OCI-LY7 (cell line): ENCODE data around the gene CPHXL. TPM values are rescaled to one million over a fixed set of nuclear protein-coding genes. Genes with fewer than 3 reads are reported as not detected.

Experiments
- BruUV-seq: library from RNA; stranded (reverse); fragments of 400-500 nt; replicated peaks from 2 replicates; lab custom pipeline; 2021; lab: Mats Ljungman, UMichigan
- CTCF ChIA-PET: fragments of 300-600 bp; sonication (Branson Sonifier 250); formaldehyde crosslinking; loops from one replicate; lab custom pipeline; 2022; ENCODE audit warnings: antibody characterized with exemption; ENCODE audit not compliant: unreplicated experiment; lab: Charles Lee
- POLR2A ChIA-PET: fragments of 300-600 bp; sonication (Branson Sonifier 250); formaldehyde crosslinking; loops from one replicate; lab custom pipeline; 2022; ENCODE audit warnings: antibody characterized with exemption; lab: Charles Lee
- DNase-seq: peaks from one replicate; pipeline ENCODE4 v3.0.0-alpha.2; 2015; ENCODE audit warnings: low spot score
- H2AFZ ChIP-seq: fragments of 200-600 bp; sonication (generic), shearing (Covaris generic); 2 replicates; pipeline ENCODE4 v1.6.1; 2014; ENCODE audit warnings: mild to moderate bottlenecking, antibody characterized with exemption, low read length, moderate library complexity
- H3K27ac ChIP-seq: fragments of 200-600 bp; sonication (generic); 2 replicates; pipeline ENCODE4 v1.5.1; 2014; ENCODE audit warnings: mixed run types, low read depth, mild to moderate bottlenecking, moderate library complexity, low read length, inconsistent platforms; ENCODE audit not compliant: poor library complexity, severe bottlenecking
- H3K36me3 ChIP-seq: fragments of 200-600 bp; sonication (generic); 2 replicates; pipeline ENCODE4 v1.6.1; 2014; ENCODE audit warnings: mild to moderate bottlenecking, antibody characterized with exemption, low read length, moderate library complexity, mixed read lengths; ENCODE audit not compliant: insufficient read depth
- H3K4me1 ChIP-seq: fragments of 200-600 bp; sonication (generic); 2 replicates; pipeline ENCODE4 v1.5.1; 2014; ENCODE audit warnings: mild to moderate bottlenecking, low read length; ENCODE audit not compliant: insufficient read depth, poor library complexity, severe bottlenecking
- H3K4me2 ChIP-seq: fragments of 200-600 bp; sonication (generic); 2 replicates; pipeline ENCODE4 v1.6.1; 2014; ENCODE audit warnings: mild to moderate bottlenecking, low read length
- H3K4me3 ChIP-seq: fragments of 200-600 bp; sonication (generic); 2 replicates; pipeline ENCODE4 v1.5.1; 2014; ENCODE audit warnings: mild to moderate bottlenecking, low read depth, low read length; ENCODE audit not compliant: poor library complexity, severe bottlenecking
- H3K79me2 ChIP-seq: fragments of 200-600 bp; sonication (generic); 2 replicates; pipeline ENCODE4 v1.6.1; 2016; ENCODE audit warnings: low read depth, mild to moderate bottlenecking, low read length, moderate library complexity, mixed read lengths; ENCODE audit not compliant: insufficient read depth
- H3K9me2 ChIP-seq: fragments of 200-600 bp; sonication (generic); 2 replicates; pipeline ENCODE4 v1.6.1; 2016; ENCODE audit warnings: mild to moderate bottlenecking, low read length, mixed read lengths; ENCODE audit not compliant: insufficient read depth
- H3K9me3 ChIP-seq: fragments of 200-600 bp; sonication (generic); 2 replicates; pipeline ENCODE4 v1.6.1; 2014; ENCODE audit warnings: mild to moderate bottlenecking, mixed run types, low read length, mixed read lengths
- H4K20me1 ChIP-seq: fragments of 200-600 bp; sonication (generic); 2 replicates; pipeline ENCODE4 v1.6.1; 2014; ENCODE audit warnings: mild to moderate bottlenecking, antibody characterized with exemption, low read length, moderate library complexity, mixed read lengths; ENCODE audit not compliant: insufficient read depth
- CTCF ChIP-seq: fragments of 200-600 bp; sonication (generic); conservative IDR thresholded peaks from 2 replicates; pipeline ENCODE4 v1.5.1; 2014; ENCODE audit warnings: mild to moderate bottlenecking, antibody characterized with exemption, low read length, moderate library complexity, mixed read lengths
- EZH2phosphoT487 ChIP-seq: fragments of 200-600 bp; sonication (generic); IDR thresholded peaks from 2 replicates; pipeline ENCODE4 v1.6.1; 2018; ENCODE audit warnings: low read depth, borderline replicate concordance, mild to moderate bottlenecking, mixed run types, antibody characterized with exemption, low read length, moderate library complexity, mixed read lengths
- intact Hi-C: fragments of 100-400 bp; cut with micrococcal nuclease; formaldehyde crosslinking; loops from one replicate; pipeline ENCODE4 v1.10.0; 2022; ENCODE audit not compliant: unreplicated experiment
- total RNA-seq, 2 experiments: library from RNA; depleted of rRNA in 1 of 2; stranded (reverse); fragments of >200 nt in 1 of 2; shearing (Covaris generic) in 1 of 2; gene quantifications; 2 replicates each; pipeline ENCODE4 v1.2.3, GENCODE V29; 2014 to 2022

Gene CPHXL
- total RNA-seq, 2 experiments from 2014 or later = not detected

- Histone ChIP-seq H3K9me3 (no peaks in the 10 kb centered on the region), H3K36me3 (no peaks in the 10 kb centered on the region), H4K20me1 (no peaks in the 10 kb centered on the region), H3K79me2 (no peaks in the 10 kb centered on the region), H3K9me2 (no peaks in the 10 kb centered on the region), H3K4me2 (no peak overlapping the region), H3K4me3 (no peak overlapping the region), H3K27ac (no peak overlapping the region), H2AFZ (no peak overlapping the region), H3K4me1 (no peaks in the 10 kb centered on the region)
- TF ChIP-seq CTCF (peak; percentile 62), EZH2phosphoT487 (no peak)
- intact Hi-C loops = no loop called here
- no TSS peak for BruUV-seq
- ChIA-PET CTCF (no interaction called here), POLR2A (interaction anchor here (0.7 kb wide), 1 partner anchor 9 kb away, joined by 3 read pairs; no protein-coding TSS in a partner anchor)
- DNase-seq = peak; percentile 3
These were observed 30.6 kb downstream of the CPHXL start for GRCh38 chr16:75695708-75696107.

GRCh38 chr16:75687361-75687760, 38.9 kb downstream of the CPHXL start:
- H3K27ac ChIP-seq = no peak overlapping the region
- no TSS peak for BruUV-seq
- H3K4me1 ChIP-seq = no peaks in the 10 kb centered on the region
- H3K9me3 ChIP-seq = 0 out of 2 replicates have a peak, but pooled peaks cover 8% of the 10 kb centered on the region
- no peak for DNase-seq
- no peaks in the 10 kb centered on the region for H3K9me2 ChIP-seq
- no peaks in the 10 kb centered on the region for H4K20me1 ChIP-seq
- ChIA-PET POLR2A (no interaction called here), CTCF (no interaction called here)
- no peak overlapping the region for H2AFZ ChIP-seq
- H3K4me2 ChIP-seq = no peak overlapping the region
- intact Hi-C loops = no loop called here
- TF ChIP-seq CTCF (no peak), EZH2phosphoT487 (no peak)
- H3K36me3 ChIP-seq = no peaks in the 10 kb centered on the region
- H3K4me3 ChIP-seq = no peak overlapping the region
- no peaks in the 10 kb centered on the region for H3K79me2 ChIP-seq

GRCh38 chr16:75682308-75682707, 44.0 kb downstream of the CPHXL start:
- no peak overlapping the region for H3K4me2 ChIP-seq
- BruUV-seq = no TSS peak

More at GRCh38 chr16:75682308-75682707, 44.0 kb downstream of the CPHXL start:
- H3K9me2 ChIP-seq = no peaks in the 10 kb centered on the region
- H3K4me1 ChIP-seq = no peaks in the 10 kb centered on the region
- no peak overlapping the region for H3K4me3 ChIP-seq
- H3K27ac ChIP-seq = no peak overlapping the region
- no peaks in the 10 kb centered on the region for H3K36me3 ChIP-seq
- intact Hi-C loops = no loop called here
- no peaks in the 10 kb centered on the region for H4K20me1 ChIP-seq
- no peaks in the 10 kb centered on the region for H3K79me2 ChIP-seq
- 0 out of 2 replicates have a peak, but pooled peaks cover 8% of the 10 kb centered on the region for H3K9me3 ChIP-seq
- H2AFZ ChIP-seq = no peak overlapping the region
- POLR2A ChIA-PET = interaction anchor here (0.5 kb wide), 1 partner anchor 175 kb away, joined by 3 read pairs; no protein-coding TSS in a partner anchor
- TF ChIP-seq CTCF (no peak), EZH2phosphoT487 (no peak)
- CTCF ChIA-PET = no interaction called here
- DNase-seq = no peak
